WTC11 (cell line): ENCODE results near the gene PHLDB2.

Source experiments
- E2F5 ChIP-seq: sonication (generic); formaldehyde crosslinking; IDR thresholded peaks from 2 replicates; pipeline ENCODE4 v1.8.1; 2022; ENCODE audit warnings: mild to moderate bottlenecking, moderate library complexity, missing genetic modification reagents
- FOXJ3 ChIP-seq: sonication (generic); formaldehyde crosslinking; IDR thresholded peaks from 2 replicates; pipeline ENCODE4 v1.9.0; 2021; ENCODE audit warnings: missing genetic modification reagents, mild to moderate bottlenecking, borderline replicate concordance
- FOXK1 ChIP-seq: sonication (generic); formaldehyde crosslinking; IDR thresholded peaks from 2 replicates; pipeline ENCODE4 v1.8.0; 2022; ENCODE audit warnings: mild to moderate bottlenecking, moderate library complexity, missing genetic modification reagents
- NFE2L1 ChIP-seq: sonication (generic); formaldehyde crosslinking; IDR thresholded peaks from 2 replicates; pipeline ENCODE4 v1.8.1; 2023; ENCODE audit warnings: missing genetic modification reagents
- NFYB ChIP-seq: sonication (generic); formaldehyde crosslinking; conservative IDR thresholded peaks from 2 replicates; pipeline ENCODE4 v1.8.0; 2022; ENCODE audit warnings: low read depth, missing genetic modification reagents
- PRDM15 ChIP-seq: sonication (generic); formaldehyde crosslinking; IDR thresholded peaks from 2 replicates; pipeline ENCODE4 v1.8.0; 2022; ENCODE audit warnings: missing genetic modification reagents
- TEAD1 ChIP-seq: sonication (generic); formaldehyde crosslinking; IDR thresholded peaks from 2 replicates; pipeline ENCODE4 v1.8.0; 2022; ENCODE audit warnings: mild to moderate bottlenecking, missing genetic modification reagents
- TF ChIP-seq, protein P1 (sequence below): fragments of 200-600 bp; IDR thresholded peaks from 2 replicates; pipeline ENCODE4 v1.8.0; 2022; ENCODE audit warnings: antibody characterized with exemption
- TF ChIP-seq, protein P2 (sequence below): sonication (generic); formaldehyde crosslinking; IDR thresholded peaks from 2 replicates; pipeline ENCODE4 v1.8.0; 2022; ENCODE audit warnings: mild to moderate bottlenecking, missing genetic modification reagents
- TF ChIP-seq, protein P3 (sequence below): sonication (generic); formaldehyde crosslinking; IDR thresholded peaks from 2 replicates; pipeline ENCODE4 v1.8.1; 2023; ENCODE audit warnings: mild to moderate bottlenecking, missing genetic modification reagents, borderline replicate concordance

DNA sequence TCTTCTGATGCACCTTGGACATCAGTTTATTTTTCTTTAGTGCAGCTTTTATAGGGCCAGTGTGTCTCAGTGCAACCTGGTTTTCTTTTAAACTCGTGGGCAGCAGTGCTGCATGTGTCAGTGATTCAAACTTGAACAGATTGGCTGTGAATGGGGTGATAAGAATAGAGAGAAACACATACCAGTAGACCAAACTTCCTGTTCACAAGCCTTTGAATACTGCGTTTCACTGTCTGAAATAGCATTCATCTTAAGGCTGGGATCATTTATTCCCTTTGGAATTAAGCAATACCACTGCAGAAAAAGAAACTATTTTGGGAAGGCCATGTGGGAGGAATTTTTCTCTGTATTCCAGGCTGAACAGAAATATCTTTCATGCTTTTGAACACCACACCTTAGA is 51.7 kb downstream of the PHLDB2 start:
- TF ChIP-seq, protein P1, sequence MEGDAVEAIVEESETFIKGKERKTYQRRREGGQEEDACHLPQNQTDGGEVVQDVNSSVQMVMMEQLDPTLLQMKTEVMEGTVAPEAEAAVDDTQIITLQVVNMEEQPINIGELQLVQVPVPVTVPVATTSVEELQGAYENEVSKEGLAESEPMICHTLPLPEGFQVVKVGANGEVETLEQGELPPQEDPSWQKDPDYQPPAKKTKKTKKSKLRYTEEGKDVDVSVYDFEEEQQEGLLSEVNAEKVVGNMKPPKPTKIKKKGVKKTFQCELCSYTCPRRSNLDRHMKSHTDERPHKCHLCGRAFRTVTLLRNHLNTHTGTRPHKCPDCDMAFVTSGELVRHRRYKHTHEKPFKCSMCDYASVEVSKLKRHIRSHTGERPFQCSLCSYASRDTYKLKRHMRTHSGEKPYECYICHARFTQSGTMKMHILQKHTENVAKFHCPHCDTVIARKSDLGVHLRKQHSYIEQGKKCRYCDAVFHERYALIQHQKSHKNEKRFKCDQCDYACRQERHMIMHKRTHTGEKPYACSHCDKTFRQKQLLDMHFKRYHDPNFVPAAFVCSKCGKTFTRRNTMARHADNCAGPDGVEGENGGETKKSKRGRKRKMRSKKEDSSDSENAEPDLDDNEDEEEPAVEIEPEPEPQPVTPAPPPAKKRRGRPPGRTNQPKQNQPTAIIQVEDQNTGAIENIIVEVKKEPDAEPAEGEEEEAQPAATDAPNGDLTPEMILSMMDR = no peak
- no peak for TF ChIP-seq E2F5 (CRISPR knock-in tag)
- TF ChIP-seq NFE2L1 (CRISPR knock-in tag) = no peak
- TF ChIP-seq, protein P2, sequence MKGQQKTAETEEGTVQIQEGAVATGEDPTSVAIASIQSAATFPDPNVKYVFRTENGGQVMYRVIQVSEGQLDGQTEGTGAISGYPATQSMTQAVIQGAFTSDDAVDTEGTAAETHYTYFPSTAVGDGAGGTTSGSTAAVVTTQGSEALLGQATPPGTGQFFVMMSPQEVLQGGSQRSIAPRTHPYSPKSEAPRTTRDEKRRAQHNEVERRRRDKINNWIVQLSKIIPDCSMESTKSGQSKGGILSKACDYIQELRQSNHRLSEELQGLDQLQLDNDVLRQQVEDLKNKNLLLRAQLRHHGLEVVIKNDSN (CRISPR knock-in tag) = no peak
- TF ChIP-seq, protein P3, sequence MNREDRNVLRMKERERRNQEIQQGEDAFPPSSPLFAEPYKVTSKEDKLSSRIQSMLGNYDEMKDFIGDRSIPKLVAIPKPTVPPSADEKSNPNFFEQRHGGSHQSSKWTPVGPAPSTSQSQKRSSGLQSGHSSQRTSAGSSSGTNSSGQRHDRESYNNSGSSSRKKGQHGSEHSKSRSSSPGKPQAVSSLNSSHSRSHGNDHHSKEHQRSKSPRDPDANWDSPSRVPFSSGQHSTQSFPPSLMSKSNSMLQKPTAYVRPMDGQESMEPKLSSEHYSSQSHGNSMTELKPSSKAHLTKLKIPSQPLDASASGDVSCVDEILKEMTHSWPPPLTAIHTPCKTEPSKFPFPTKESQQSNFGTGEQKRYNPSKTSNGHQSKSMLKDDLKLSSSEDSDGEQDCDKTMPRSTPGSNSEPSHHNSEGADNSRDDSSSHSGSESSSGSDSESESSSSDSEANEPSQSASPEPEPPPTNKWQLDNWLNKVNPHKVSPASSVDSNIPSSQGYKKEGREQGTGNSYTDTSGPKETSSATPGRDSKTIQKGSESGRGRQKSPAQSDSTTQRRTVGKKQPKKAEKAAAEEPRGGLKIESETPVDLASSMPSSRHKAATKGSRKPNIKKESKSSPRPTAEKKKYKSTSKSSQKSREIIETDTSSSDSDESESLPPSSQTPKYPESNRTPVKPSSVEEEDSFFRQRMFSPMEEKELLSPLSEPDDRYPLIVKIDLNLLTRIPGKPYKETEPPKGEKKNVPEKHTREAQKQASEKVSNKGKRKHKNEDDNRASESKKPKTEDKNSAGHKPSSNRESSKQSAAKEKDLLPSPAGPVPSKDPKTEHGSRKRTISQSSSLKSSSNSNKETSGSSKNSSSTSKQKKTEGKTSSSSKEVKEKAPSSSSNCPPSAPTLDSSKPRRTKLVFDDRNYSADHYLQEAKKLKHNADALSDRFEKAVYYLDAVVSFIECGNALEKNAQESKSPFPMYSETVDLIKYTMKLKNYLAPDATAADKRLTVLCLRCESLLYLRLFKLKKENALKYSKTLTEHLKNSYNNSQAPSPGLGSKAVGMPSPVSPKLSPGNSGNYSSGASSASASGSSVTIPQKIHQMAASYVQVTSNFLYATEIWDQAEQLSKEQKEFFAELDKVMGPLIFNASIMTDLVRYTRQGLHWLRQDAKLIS (CRISPR knock-in tag) = no peak
- TF ChIP-seq FOXK1 (CRISPR knock-in tag) = no peak
- TF ChIP-seq NFYB = no peak
- TF ChIP-seq TEAD1 = no peak
- TF ChIP-seq PRDM15 (CRISPR knock-in tag) = no peak
- no peak for TF ChIP-seq FOXJ3
